Measurements from ENCODE around the gene OR1J2. TPM values are rescaled to one million over a fixed set of nuclear protein-coding genes. Genes with fewer than 3 reads are reported as not detected.

The OR1J2 gene
- total and polyA plus RNA-seq, 2 of the 4 experiments (the other 2 are of a cell fraction), result not detected

DNA sequence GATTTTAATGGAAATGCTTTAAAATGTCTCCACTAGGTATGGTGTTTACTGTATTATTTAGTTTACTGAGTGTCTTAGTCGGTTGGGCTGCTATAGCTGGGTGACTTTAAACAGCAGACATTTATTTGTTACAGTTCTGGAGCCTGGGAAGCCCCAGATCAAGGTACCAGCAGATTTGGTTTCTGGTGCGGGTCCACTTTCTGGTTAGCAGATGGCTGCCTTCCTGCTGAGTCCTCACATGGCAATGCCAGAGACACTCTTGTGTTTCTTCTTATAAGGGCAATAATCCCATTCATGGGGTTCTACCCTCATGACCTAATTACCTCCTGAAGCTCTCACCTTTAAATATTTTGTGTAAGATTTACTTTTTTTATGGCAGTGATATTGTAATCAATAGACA is 7.6 kb downstream of the OR1J2 start:
- H3K79me1 ChIP-seq (ENCODE audit: low read depth in 1 of 2, low read length in 2 of 2), result no peaks in the 10 kb centered on the region
- no peak overlapping the region for H2BK20ac ChIP-seq (ENCODE audit: low read depth, low read length)
- no peak overlapping the region for H4K5ac ChIP-seq (ENCODE audit: low read depth, low read length)
- no peak overlapping the region for H3K4me2 ChIP-seq (ENCODE audit: low read depth, low read length)
- H3K18ac ChIP-seq (ENCODE audit: low read depth, low read length), result no peak overlapping the region
- no peak overlapping the region for H3K4me3 ChIP-seq (ENCODE audit: insufficient read depth, low read depth, low read length)
- no peaks in the 10 kb centered on the region for H3K9me3 ChIP-seq (ENCODE audit: control insufficient read depth, insufficient read depth, low read length)
- peaks cover 20% of the 10 kb centered on the region for H3K27me3 ChIP-seq (ENCODE audit: control insufficient read depth, insufficient read depth, low read length)
- H3K27ac ChIP-seq (ENCODE audit: insufficient read depth, low read length), result no peak overlapping the region
- ATAC-seq (ENCODE audit: low read depth), result no peak
- no peaks in the 10 kb centered on the region for H3K36me3 ChIP-seq (ENCODE audit: control insufficient read depth, insufficient read depth, low read length)
- ChIA-PET POLR2A (ENCODE audit: unreplicated experiment) (no interaction called here), CTCF (no interaction called here)
- no peak for DNase-seq
- WGBS, 2 experiments (ENCODE audit: extremely low coverage in 2 of 2, insufficient read length in 1 of 2), result no CpG with 5 or more reads among the region's 2 CpGs
- TF ChIP-seq RCOR1 (IDR thresholded peaks at IDR 0.05; ENCODE audit: insufficient replicate concordance, low read length), result no peak
- no peak for TF ChIP-seq USF2 (IDR thresholded peaks at IDR 0.05; ENCODE audit: low read depth, low read length)
- no peak for TF ChIP-seq ELK1 (IDR thresholded peaks at IDR 0.05; ENCODE audit: borderline replicate concordance, low read depth, low read length)
- no peak for TF ChIP-seq POLR2A (IDR thresholded peaks at IDR 0.05; ENCODE audit: low read depth, low read length)
- TF ChIP-seq RAD21 (IDR thresholded peaks at IDR 0.05; ENCODE audit: low read length), result no peak
- no peak for TF ChIP-seq CHD1 (IDR thresholded peaks at IDR 0.05; ENCODE audit: low read depth, low read length)
- TF ChIP-seq MXI1 (IDR thresholded peaks at IDR 0.05; ENCODE audit: borderline replicate concordance, low read depth, low read length), result no peak
- no peak for TF ChIP-seq NFE2L2 (IDR thresholded peaks at IDR 0.05; ENCODE audit: low read depth, low read length)
- TF ChIP-seq RFX5 (IDR thresholded peaks at IDR 0.05; ENCODE audit: low read depth, low read length), result no peak
- TF ChIP-seq MAFK (IDR thresholded peaks at IDR 0.05; ENCODE audit: low read depth, low read length), result no peak
- TF ChIP-seq CEBPB (IDR thresholded peaks at IDR 0.05; ENCODE audit: low read depth, low read length), result no peak
- TF ChIP-seq, protein P1, sequence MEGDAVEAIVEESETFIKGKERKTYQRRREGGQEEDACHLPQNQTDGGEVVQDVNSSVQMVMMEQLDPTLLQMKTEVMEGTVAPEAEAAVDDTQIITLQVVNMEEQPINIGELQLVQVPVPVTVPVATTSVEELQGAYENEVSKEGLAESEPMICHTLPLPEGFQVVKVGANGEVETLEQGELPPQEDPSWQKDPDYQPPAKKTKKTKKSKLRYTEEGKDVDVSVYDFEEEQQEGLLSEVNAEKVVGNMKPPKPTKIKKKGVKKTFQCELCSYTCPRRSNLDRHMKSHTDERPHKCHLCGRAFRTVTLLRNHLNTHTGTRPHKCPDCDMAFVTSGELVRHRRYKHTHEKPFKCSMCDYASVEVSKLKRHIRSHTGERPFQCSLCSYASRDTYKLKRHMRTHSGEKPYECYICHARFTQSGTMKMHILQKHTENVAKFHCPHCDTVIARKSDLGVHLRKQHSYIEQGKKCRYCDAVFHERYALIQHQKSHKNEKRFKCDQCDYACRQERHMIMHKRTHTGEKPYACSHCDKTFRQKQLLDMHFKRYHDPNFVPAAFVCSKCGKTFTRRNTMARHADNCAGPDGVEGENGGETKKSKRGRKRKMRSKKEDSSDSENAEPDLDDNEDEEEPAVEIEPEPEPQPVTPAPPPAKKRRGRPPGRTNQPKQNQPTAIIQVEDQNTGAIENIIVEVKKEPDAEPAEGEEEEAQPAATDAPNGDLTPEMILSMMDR (conservative IDR thresholded peaks at IDR 0.05; ENCODE audit: low read depth, low read length), result no peak
- no peak for TF ChIP-seq MAZ (IDR thresholded peaks at IDR 0.05; ENCODE audit: borderline replicate concordance, low read depth, low read length)
- no peak for TF ChIP-seq FOS (IDR thresholded peaks at IDR 0.05; ENCODE audit: low read depth, low read length)
- no peak for TF ChIP-seq BHLHE40 (IDR thresholded peaks at IDR 0.05; ENCODE audit: low read depth, low read length)
- no peak for TF ChIP-seq SMC3 (IDR thresholded peaks at IDR 0.05; ENCODE audit: low read depth, low read length)
- in situ Hi-C loops (cut with MboI; ENCODE audit: low sequenced_read_pairs), result no loop called here
- H2AK5ac ChIP-seq (ENCODE audit: low read depth, low read length), result no peak overlapping the region
- no peaks in the 10 kb centered on the region for H3K4me1 ChIP-seq (ENCODE audit: control insufficient read depth, insufficient read depth, low read length)
- H4K20me1 ChIP-seq (ENCODE audit: insufficient read depth, low read length), result no peaks in the 10 kb centered on the region
- dilution Hi-C loops (cut with HindIII; ENCODE audit: low sequenced_read_pairs, unreplicated experiment), result no loop called here
- no peak overlapping the region for H2BK120ac ChIP-seq (ENCODE audit: low read depth, low read length)
- H2AK9ac ChIP-seq (replicated peaks; ENCODE audit: low read depth, low read length, poor library complexity), result no peak overlapping the region
- no peak overlapping the region for H3K9ac ChIP-seq (ENCODE audit: low read depth, low read length)
- H2BK5ac ChIP-seq (ENCODE audit: low read depth, low read length, poor library complexity, severe bottlenecking), result no peak overlapping the region
- H3K23ac ChIP-seq (ENCODE audit: low read depth, low read length), result no peak overlapping the region
- intact Hi-C loops (cut with micrococcal nuclease), result no loop called here
- no peak overlapping the region for H2BK15ac ChIP-seq (ENCODE audit: low read depth, low read length)
- H2AFZ ChIP-seq (replicated peaks; ENCODE audit: low read length, poor library complexity), result no peak overlapping the region
- H3K14ac ChIP-seq (replicated peaks; ENCODE audit: low read depth, low read length), result no peak overlapping the region
- no TSS peak for BruUV-seq (replicated peaks)
- H3K56ac ChIP-seq (ENCODE audit: extremely low read depth, insufficient read depth, low read length), result no peak overlapping the region
- H3K4ac ChIP-seq (ENCODE audit: low read depth, low read length), result no peak overlapping the region
- no peak overlapping the region for H4K8ac ChIP-seq (ENCODE audit: low read depth in 2 of 2, low read length in 2 of 2)
- H3K9me1 ChIP-seq (ENCODE audit: insufficient read depth, low read length), result no peaks in the 10 kb centered on the region
- H4K91ac ChIP-seq (ENCODE audit: insufficient read depth, low read depth, low read length), result no peak overlapping the region

Measured in IMR-90 (cell line).